Measurements from ENCODE around the gene PDIA4.

DNA sequence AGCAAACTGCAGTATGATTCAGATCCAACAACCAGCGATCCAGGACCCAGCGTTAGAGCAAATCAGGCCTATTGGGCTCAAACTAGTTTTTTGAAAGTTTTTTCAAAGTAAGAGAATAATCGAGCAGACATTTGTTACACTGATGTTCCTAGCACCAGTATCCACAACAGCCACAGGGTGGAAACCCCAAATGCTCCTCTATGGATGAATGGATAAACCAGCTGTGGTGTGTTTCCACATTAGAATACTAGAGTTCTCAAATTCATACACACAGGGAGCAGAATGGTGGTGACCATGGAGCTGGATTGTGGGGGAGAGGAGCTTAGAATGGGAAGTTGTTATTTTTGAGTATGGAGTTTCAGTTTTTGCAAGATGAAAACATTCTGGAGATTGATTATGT is 60.7 kb downstream of the PDIA4 start:
- TF ChIP-seq, protein P1, sequence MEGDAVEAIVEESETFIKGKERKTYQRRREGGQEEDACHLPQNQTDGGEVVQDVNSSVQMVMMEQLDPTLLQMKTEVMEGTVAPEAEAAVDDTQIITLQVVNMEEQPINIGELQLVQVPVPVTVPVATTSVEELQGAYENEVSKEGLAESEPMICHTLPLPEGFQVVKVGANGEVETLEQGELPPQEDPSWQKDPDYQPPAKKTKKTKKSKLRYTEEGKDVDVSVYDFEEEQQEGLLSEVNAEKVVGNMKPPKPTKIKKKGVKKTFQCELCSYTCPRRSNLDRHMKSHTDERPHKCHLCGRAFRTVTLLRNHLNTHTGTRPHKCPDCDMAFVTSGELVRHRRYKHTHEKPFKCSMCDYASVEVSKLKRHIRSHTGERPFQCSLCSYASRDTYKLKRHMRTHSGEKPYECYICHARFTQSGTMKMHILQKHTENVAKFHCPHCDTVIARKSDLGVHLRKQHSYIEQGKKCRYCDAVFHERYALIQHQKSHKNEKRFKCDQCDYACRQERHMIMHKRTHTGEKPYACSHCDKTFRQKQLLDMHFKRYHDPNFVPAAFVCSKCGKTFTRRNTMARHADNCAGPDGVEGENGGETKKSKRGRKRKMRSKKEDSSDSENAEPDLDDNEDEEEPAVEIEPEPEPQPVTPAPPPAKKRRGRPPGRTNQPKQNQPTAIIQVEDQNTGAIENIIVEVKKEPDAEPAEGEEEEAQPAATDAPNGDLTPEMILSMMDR (IDR thresholded peaks at IDR 0.05): no peak
- no peak for TF ChIP-seq POLR2A (IDR thresholded peaks at IDR 0.05)

Data from uterus (tissue), 2 donors.